BJ (cell line): ENCODE data around the gene LYVE1. TPM values are rescaled to one million over a fixed set of nuclear protein-coding genes. Genes with fewer than 3 reads are reported as not detected.

Experiments
- CTCF ChIA-PET: fragments of 350-600 bp; formaldehyde crosslinking; extraction: SDS; loops from one replicate; lab custom pipeline; 2021; ENCODE audit warnings: antibody characterized with exemption, inconsistent platforms; lab: Yijun Ruan, JAX
- POLR2A ChIA-PET: fragments of 300-600 bp; sonication (Branson Sonifier 250); formaldehyde crosslinking; extraction: SDS; loops from one replicate; lab custom pipeline; 2021; ENCODE audit warnings: antibody characterized with exemption; lab: Charles Lee
- DNase-seq: peaks from one replicate; pipeline ENCODE4 v3.0.0-alpha.2; 2011; ENCODE audit warnings: low read depth
- H3K27me3 ChIP-seq: 2 replicates; pipeline ENCODE4 v1.6.0; 2011; ENCODE audit warnings: low read length; ENCODE audit not compliant: control insufficient read depth, insufficient read depth
- H3K36me3 ChIP-seq: 2 replicates; pipeline ENCODE4 v1.5.1; 2011; ENCODE audit warnings: low read length; ENCODE audit not compliant: control insufficient read depth, insufficient read depth
- H3K4me3 ChIP-seq: 2 replicates; pipeline ENCODE4 v1.5.1; 2011; ENCODE audit warnings: low read depth, mild to moderate bottlenecking, control low read depth, low read length
- polyA plus RNA-seq: library from polyadenylated mRNA; depleted of rRNA; stranded (reverse); fragments of >200 nt; gene quantifications from 2 replicates; pipeline ENCODE4 v1.2.3, GENCODE V29; 2011
- TF ChIP-seq, protein P1 (sequence below): IDR thresholded peaks from 2 replicates; pipeline ENCODE4 v1.5.1; 2011; ENCODE audit warnings: low read depth, mild to moderate bottlenecking, control low read depth, inconsistent platforms, low read length, moderate library complexity; ENCODE audit not compliant: insufficient read depth

The LYVE1 gene
- polyA plus RNA-seq, 1 experiment: 0.15 TPM

- DNase-seq: peak; percentile 57
- Histone ChIP-seq H3K27me3 (no peaks in the 10 kb centered on the region), H3K36me3 (no peaks in the 10 kb centered on the region), H3K4me3 (no peak overlapping the region)
- TF ChIP-seq, protein P1, sequence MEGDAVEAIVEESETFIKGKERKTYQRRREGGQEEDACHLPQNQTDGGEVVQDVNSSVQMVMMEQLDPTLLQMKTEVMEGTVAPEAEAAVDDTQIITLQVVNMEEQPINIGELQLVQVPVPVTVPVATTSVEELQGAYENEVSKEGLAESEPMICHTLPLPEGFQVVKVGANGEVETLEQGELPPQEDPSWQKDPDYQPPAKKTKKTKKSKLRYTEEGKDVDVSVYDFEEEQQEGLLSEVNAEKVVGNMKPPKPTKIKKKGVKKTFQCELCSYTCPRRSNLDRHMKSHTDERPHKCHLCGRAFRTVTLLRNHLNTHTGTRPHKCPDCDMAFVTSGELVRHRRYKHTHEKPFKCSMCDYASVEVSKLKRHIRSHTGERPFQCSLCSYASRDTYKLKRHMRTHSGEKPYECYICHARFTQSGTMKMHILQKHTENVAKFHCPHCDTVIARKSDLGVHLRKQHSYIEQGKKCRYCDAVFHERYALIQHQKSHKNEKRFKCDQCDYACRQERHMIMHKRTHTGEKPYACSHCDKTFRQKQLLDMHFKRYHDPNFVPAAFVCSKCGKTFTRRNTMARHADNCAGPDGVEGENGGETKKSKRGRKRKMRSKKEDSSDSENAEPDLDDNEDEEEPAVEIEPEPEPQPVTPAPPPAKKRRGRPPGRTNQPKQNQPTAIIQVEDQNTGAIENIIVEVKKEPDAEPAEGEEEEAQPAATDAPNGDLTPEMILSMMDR: no peak
- ChIA-PET POLR2A (interaction anchor here (0.6 kb wide), 2 partner anchors 11 to 1810 kb away, joined by 3 to 4 read pairs; no protein-coding TSS in a partner anchor), CTCF (interaction anchor here (0.7 to 2.0 kb wide), 4 partner anchors 9 to 207 kb away, joined by 3 to 7 read pairs (median 5); partner anchors contain the start of gene RNF141)
Measured at GRCh38 chr11:10528121-10528520, 40.3 kb downstream of the LYVE1 start.

GRCh38 chr11:10526974-10527918 is 41.2 kb downstream of the LYVE1 start:
- Histone ChIP-seq H3K27me3 (no peaks in the 10 kb centered on the region), H3K36me3 (peaks cover under 1% of the 10 kb centered on the region; the same call in 1 of the 2 replicates), H3K4me3 (no peak overlapping the region)
- TF ChIP-seq, protein P1: no peak
- CTCF ChIA-PET: interaction anchor here (1.3 to 2.0 kb wide), 3 partner anchors 9 to 208 kb away, joined by 4 to 7 read pairs (median 6); partner anchors contain the start of gene RNF141
- POLR2A ChIA-PET: interaction anchor here (0.6 kb wide), 1 partner anchor 1810 kb away, joined by 3 read pairs; no protein-coding TSS in a partner anchor
- no peak for DNase-seq

GRCh38 chr11:10524471-10524870 is 44.0 kb downstream of the LYVE1 start:
- Histone ChIP-seq H3K36me3 (peaks cover 1% of the 10 kb centered on the region; the same call in 1 of the 2 replicates), H3K4me3 (no peak overlapping the region), H3K27me3 (no peaks in the 10 kb centered on the region)
- ChIA-PET POLR2A (no interaction called here), CTCF (no interaction called here)
- TF ChIP-seq, protein P1: no peak
- no peak for DNase-seq

DNA sequence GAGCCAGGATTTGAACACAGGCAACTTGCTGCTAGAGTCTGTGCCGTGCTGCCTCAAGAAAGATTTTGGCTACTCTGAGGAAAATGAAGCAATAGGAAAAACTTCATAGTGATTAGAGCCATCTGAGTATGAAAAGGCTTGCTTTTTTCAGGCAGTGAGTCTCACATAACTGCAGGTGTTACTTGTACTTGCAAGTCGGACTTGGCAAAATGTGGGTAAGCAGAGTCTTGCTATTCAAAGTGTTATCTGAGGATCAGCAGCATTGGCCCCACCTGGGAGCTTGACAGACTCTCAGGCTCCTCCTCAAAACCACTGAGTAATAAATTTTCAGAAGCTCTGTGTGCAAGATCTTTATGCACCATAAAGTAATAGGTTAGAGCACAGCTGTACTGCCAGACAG is 45.5 kb downstream of the LYVE1 start:
- Histone ChIP-seq H3K4me3 (no peak overlapping the region), H3K36me3 (peaks cover 2% of the 10 kb centered on the region), H3K27me3 (no peaks in the 10 kb centered on the region)
- TF ChIP-seq, protein P1: no peak
- ChIA-PET CTCF (interaction anchor here (1.1 kb wide), 1 partner anchor 207 kb away, joined by 3 read pairs; no protein-coding TSS in a partner anchor), POLR2A (no interaction called here)
- no peak for DNase-seq

- TF ChIP-seq, protein P1: no peak
- Histone ChIP-seq H3K4me3 (no peak overlapping the region), H3K36me3 (peaks cover 2% of the 10 kb centered on the region), H3K27me3 (no peaks in the 10 kb centered on the region)
- no peak for DNase-seq
- CTCF ChIA-PET: no interaction called here
- POLR2A ChIA-PET: no interaction called here
Measured at GRCh38 chr11:10522276-10522675, 46.2 kb downstream of the LYVE1 start.
